Esophagus mucosa (tissue), 1 donor: ENCODE results near the gene BPIFB3. TPM values are rescaled to one million over a fixed set of nuclear protein-coding genes. Genes with fewer than 3 reads are reported as not detected.

ENCODE experiments used
- ATAC-seq: fragments of 200-7000 bp; cut with Tn5 transposase; one replicate; pipeline ENCODE4 v1.9.1; 2020
- total RNA-seq: library from RNA; stranded (reverse); gene quantifications from one replicate; pipeline ENCODE4 v1.2.4, GENCODE V29; 2023
- donor health status: DM: yes; HTN: yes; CAD: no.

BPIFB3 gene
- total RNA-seq, result not detected

- ATAC-seq, result no peak
Measured at GRCh38 chr20:33053291-33054106, at the start of gene BPIFB3. Gene BPIFB3 (plus strand): TSS chr20:33053903. CDS start chr20:33055436, 1,533 bp downstream.

GRCh38 chr20:33004141-33004751 lies 49.5 kb upstream of the BPIFB3 start, which contains the start of gene SUN5:
Gene SUN5 (minus strand): TSS chr20:33004433. CDS start chr20:33004340, 93 bp downstream.
- ATAC-seq, result no peak

- no peak for ATAC-seq
Measured at GRCh38 chr20:33005132-33005566, 48.6 kb upstream of the BPIFB3 start.

- no peak for ATAC-seq
Measured at GRCh38 chr20:33005908-33006775, 47.6 kb upstream of the BPIFB3 start.

- no peak for ATAC-seq
Measured at GRCh38 chr20:33006776-33007375, 46.8 kb upstream of the BPIFB3 start.

- ATAC-seq, result no peak
Measured at GRCh38 chr20:33007376-33008335, 46.0 kb upstream of the BPIFB3 start, which contains the start of gene BPIFB2. Gene BPIFB2 (plus strand): TSS chr20:33007704. CDS start chr20:33008575, 871 bp downstream.

GRCh38 chr20:33008336-33009213 lies 45.1 kb upstream of the BPIFB3 start:
- no peak for ATAC-seq

- ATAC-seq, result no peak
Measured at GRCh38 chr20:33009214-33010132, 44.2 kb upstream of the BPIFB3 start.

- ATAC-seq, result no peak
Measured at GRCh38 chr20:33010133-33010504, 43.6 kb upstream of the BPIFB3 start.

GRCh38 chr20:33010674-33011449 lies 42.8 kb upstream of the BPIFB3 start:
- no peak for ATAC-seq

- ATAC-seq, result no peak
Measured at GRCh38 chr20:33012327-33013189, 41.1 kb upstream of the BPIFB3 start.

- ATAC-seq, result no peak
Measured at GRCh38 chr20:33013701-33014326, 39.9 kb upstream of the BPIFB3 start.

- no peak for ATAC-seq
Measured at GRCh38 chr20:33014336-33015113, 39.2 kb upstream of the BPIFB3 start.

- no peak for ATAC-seq
Measured at GRCh38 chr20:33015114-33015484, 38.6 kb upstream of the BPIFB3 start.

- no peak for ATAC-seq
Measured at GRCh38 chr20:33015700-33016580, 37.8 kb upstream of the BPIFB3 start.
